ENCODE measurements around the gene HSD17B3.

Gene HSD17B3

DNA sequence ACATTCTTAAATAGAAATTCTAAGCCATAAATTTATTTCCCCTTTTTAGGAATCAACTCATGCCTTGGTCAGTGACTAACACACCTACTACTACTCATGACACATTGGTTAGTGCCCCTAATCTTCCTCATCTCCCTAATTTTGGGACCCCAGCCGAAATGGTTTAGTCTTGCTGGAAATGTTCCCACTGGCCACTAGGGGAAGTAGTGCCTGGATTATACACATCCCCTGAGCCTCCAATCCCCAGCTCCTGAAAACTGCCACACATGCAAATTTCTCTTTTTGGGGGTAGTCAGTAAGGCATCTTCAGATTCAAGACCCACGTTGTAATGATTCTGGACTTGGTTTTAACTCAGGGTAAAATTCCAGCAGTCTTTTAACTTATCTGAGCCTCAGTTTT is 79.8 kb downstream of the HSD17B3 start:
- TF ChIP-seq ZNF8 (CRISPR knock-in tag; IDR thresholded peaks at IDR 0.05): no peak
- no peak for TF ChIP-seq ZFP3 (CRISPR knock-in tag; IDR thresholded peaks at IDR 0.05)
- no peak for TF ChIP-seq TSHZ2 (CRISPR knock-in tag; IDR thresholded peaks at IDR 0.05)
- TF ChIP-seq BACH2 (CRISPR knock-in tag; IDR thresholded peaks at IDR 0.05; ENCODE audit: borderline replicate concordance): no peak
- TF ChIP-seq GLIS3 (CRISPR knock-in tag; IDR thresholded peaks at IDR 0.05): no peak
- TF ChIP-seq PPARA (CRISPR knock-in tag; IDR thresholded peaks at IDR 0.05; ENCODE audit: borderline replicate concordance): no peak
- no peak for TF ChIP-seq ISL1 (CRISPR knock-in tag; IDR thresholded peaks at IDR 0.05)
- TF ChIP-seq, protein P1, sequence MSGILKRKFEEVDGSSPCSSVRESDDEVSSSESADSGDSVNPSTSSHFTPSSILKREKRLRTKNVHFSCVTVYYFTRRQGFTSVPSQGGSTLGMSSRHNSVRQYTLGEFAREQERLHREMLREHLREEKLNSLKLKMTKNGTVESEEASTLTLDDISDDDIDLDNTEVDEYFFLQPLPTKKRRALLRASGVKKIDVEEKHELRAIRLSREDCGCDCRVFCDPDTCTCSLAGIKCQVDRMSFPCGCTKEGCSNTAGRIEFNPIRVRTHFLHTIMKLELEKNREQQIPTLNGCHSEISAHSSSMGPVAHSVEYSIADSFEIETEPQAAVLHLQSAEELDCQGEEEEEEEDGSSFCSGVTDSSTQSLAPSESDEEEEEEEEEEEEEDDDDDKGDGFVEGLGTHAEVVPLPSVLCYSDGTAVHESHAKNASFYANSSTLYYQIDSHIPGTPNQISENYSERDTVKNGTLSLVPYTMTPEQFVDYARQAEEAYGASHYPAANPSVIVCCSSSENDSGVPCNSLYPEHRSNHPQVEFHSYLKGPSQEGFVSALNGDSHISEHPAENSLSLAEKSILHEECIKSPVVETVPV (CRISPR knock-in tag; IDR thresholded peaks at IDR 0.05): no peak
- no peak for TF ChIP-seq ESRRG (CRISPR knock-in tag; IDR thresholded peaks at IDR 0.05)
- no peak for TF ChIP-seq SNAI2 (CRISPR knock-in tag; IDR thresholded peaks at IDR 0.05)
- ATAC-seq: no peak

DNA sequence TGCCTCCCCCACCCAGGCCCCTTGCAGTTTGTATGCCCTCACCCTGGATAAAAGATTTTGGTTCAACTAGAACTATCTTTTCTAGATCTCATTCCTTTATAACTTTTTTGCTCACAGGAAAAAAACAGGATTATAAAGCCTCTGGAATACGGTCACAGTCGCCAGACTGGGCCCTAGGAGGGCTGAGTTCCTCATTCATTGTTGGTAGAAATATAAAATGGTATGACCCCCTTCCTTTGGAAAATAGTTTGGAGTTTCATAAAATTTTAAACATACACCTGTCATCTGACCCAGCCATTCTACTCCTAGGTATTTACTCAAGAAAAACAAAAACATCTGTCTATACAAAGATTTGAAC is 82.1 kb downstream of the HSD17B3 start:
- TF ChIP-seq OSR1 (CRISPR knock-in tag; IDR thresholded peaks at IDR 0.05): no peak
- no peak for TF ChIP-seq TOX (CRISPR knock-in tag; IDR thresholded peaks at IDR 0.05; ENCODE audit: borderline replicate concordance)
- TF ChIP-seq, protein P1 (CRISPR knock-in tag; IDR thresholded peaks at IDR 0.05): no peak
- TF ChIP-seq ZC3H10 (CRISPR knock-in tag; IDR thresholded peaks at IDR 0.05): no peak
- TF ChIP-seq TCF4 (CRISPR knock-in tag; IDR thresholded peaks at IDR 0.05; ENCODE audit: borderline replicate concordance): no peak
- no peak for TF ChIP-seq ZNF565 (CRISPR knock-in tag; conservative IDR thresholded peaks at IDR 0.05; ENCODE audit: low read depth)
- no peak for ATAC-seq

DNA sequence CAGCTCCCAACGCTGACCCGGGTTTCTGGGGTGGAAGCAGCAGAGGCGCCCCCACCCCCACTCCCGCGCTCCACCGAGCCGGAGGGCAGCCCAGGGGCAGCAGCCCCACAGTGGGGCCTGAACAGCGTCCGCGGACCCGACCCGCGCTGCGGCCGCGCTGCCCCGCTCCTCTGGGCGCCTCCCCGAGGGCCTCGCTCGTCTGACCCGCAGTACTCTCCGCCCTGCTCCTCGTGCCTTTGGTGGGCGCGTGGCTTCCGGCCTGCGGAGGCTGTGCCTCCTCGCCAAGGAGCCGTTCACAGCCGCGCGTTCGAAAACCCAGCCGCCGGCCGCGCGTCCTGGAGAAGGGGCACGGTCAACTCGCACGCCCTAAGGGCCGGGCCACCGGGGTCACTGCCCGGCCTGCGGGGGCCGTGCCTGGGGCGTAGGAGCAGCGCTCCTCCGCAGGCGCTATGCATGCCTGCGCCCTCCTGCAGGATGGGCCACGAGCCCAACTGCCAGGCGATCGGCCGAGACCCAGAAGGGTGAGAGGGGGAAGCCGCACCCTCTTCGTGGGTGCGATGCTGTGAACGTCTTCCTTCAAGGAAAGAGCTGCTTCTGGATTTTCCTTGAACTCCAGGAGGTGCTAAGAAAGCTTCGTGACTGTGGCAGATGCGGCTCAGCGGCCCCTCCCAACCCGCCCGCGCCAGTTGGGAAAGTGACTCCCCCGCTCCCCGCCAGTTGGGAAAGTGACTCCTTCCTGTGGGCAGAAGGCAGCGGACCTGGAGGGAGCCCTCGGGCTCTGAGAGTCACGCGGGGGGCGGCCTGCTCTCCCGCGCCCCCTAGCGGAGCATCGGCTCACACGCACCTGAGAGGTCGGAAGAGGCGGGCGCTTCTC is 82.7 kb downstream of the HSD17B3 start:
- TF ChIP-seq CREB5 (CRISPR knock-in tag; IDR thresholded peaks at IDR 0.05; ENCODE audit: low read depth): no peak
- TF ChIP-seq TOX (CRISPR knock-in tag; IDR thresholded peaks at IDR 0.05; ENCODE audit: borderline replicate concordance): no peak
- no peak for TF ChIP-seq PATZ1 (CRISPR knock-in tag; IDR thresholded peaks at IDR 0.05; ENCODE audit: borderline replicate concordance)
- no peak for TF ChIP-seq ZC3H10 (CRISPR knock-in tag; IDR thresholded peaks at IDR 0.05)
- TF ChIP-seq ISL1 (CRISPR knock-in tag; IDR thresholded peaks at IDR 0.05): no peak
- TF ChIP-seq TSHZ2 (CRISPR knock-in tag; IDR thresholded peaks at IDR 0.05): no peak
- TF ChIP-seq CSDC2 (CRISPR knock-in tag; IDR thresholded peaks at IDR 0.05): no peak
- no peak for TF ChIP-seq SNAI2 (CRISPR knock-in tag; IDR thresholded peaks at IDR 0.05)
- no peak for TF ChIP-seq ESRRG (CRISPR knock-in tag; IDR thresholded peaks at IDR 0.05)
- TF ChIP-seq POU6F1 (CRISPR knock-in tag; IDR thresholded peaks at IDR 0.05; ENCODE audit: borderline replicate concordance, low read depth): no peak
- TF ChIP-seq BACH2 (CRISPR knock-in tag; IDR thresholded peaks at IDR 0.05; ENCODE audit: borderline replicate concordance): no peak
- no peak for TF ChIP-seq ZNF8 (CRISPR knock-in tag; IDR thresholded peaks at IDR 0.05)
- TF ChIP-seq ZFP30 (CRISPR knock-in tag; IDR thresholded peaks at IDR 0.05): no peak
- ATAC-seq: no peak
